Stimulated activated naive CD8-positive, alpha-beta T cell treated with anti-CD3 and anti-CD28 coated beads, Interleukin-15, Interleukin-2, amounts not matched to agents 100 U/mL and 50 U/mL, for 24 hours (primary cell): ENCODE results near the gene LRPPRC.
A peak's percentile ranks its signal among the peaks of the same experiment; 100 is the strongest.
"Not testable (repeated sequence)": the region's sequence is repeated elsewhere in the genome, so short reads cannot be mapped to it uniquely, and the experiment has no call there.

Experiments
- ATAC-seq: fragments of 150-1000 bp; cut with Tn5 transposase; one replicate; pipeline ENCODE4 v1.10.0; 2021
- DNase-seq: peaks from one replicate; pipeline ENCODE4 v3.0.0; 2021

Gene LRPPRC

GRCh38 chr2:43995733-43996533 is at the start of gene LRPPRC:
Gene LRPPRC (minus strand): TSS chr2:43995989. CDS start chr2:43995947, 42 bp downstream.
- ATAC-seq (peak; percentile 94), DNase-seq (peak; percentile 88)

DNA sequence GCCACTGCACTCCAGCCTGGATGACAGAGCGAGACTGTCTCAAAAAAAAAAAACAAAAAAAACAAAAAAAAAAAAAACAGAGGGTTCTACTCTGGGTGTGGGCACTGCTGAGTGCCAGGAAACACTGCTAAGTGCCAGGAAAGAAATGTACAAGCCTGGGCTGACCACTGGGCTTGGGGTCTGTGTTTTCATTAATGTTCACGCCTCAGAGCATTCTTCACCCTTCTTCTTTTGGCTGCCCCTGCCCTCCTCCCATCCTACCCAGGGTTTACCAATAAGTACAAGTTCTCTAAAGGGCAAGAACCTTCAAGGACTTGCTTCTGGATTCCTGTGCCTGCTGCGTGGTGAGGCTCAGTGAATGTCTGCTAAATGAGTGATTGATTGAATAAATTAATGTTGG is 49.3 kb upstream of the LRPPRC start:
- ATAC-seq (no peak), DNase-seq (no peak)

GRCh38 chr2:44044281-44044720 is 48.5 kb upstream of the LRPPRC start:
- ATAC-seq (peak; percentile 99), DNase-seq (peak; percentile 85)

- ATAC-seq, result no peak
- DNase-seq, result no peak
These were observed 44.6 kb upstream of the LRPPRC start for GRCh38 chr2:44040365-44040764.

DNA sequence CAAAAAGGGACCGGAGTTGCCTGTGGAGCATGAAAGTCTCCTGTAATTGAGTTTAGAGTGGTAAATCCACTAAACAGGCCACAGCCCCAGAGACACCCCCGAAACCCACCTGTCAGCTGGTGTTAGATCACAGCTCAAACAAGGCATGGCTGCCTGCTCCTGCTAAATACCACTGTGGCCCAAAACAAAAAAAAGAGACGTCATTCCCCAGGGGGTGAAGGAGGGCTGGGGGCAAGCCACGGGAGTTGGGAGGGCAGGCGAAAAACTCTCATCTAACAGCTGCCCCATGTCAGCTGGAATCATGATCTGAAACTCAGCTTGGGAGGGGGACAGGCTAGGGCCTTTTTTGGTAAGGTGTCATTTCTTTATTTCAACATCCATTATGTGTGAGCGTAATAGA is 42.5 kb upstream of the LRPPRC start:
- ATAC-seq (no peak), DNase-seq (no peak)

- no peak for DNase-seq
- no peak for ATAC-seq
These were observed 41.4 kb upstream of the LRPPRC start for GRCh38 chr2:44037221-44037620.

- DNase-seq (no peak), ATAC-seq (no peak)
These were observed 38.2 kb upstream of the LRPPRC start for GRCh38 chr2:44033947-44034346.

- not testable (repeated sequence) for ATAC-seq, DNase-seq
These were observed 31.3 kb upstream of the LRPPRC start for GRCh38 chr2:44027076-44027475.

- ATAC-seq (peak; percentile 52), DNase-seq (peak; percentile 59)
These were observed 20.5 kb upstream of the LRPPRC start for GRCh38 chr2:44016282-44016681.

- no peak for DNase-seq
- ATAC-seq, result no peak
These were observed 19.4 kb upstream of the LRPPRC start for GRCh38 chr2:44015239-44015638.

GRCh38 chr2:44013205-44013604 is 17.4 kb upstream of the LRPPRC start:
- ATAC-seq, DNase-seq: not testable (repeated sequence)

DNA sequence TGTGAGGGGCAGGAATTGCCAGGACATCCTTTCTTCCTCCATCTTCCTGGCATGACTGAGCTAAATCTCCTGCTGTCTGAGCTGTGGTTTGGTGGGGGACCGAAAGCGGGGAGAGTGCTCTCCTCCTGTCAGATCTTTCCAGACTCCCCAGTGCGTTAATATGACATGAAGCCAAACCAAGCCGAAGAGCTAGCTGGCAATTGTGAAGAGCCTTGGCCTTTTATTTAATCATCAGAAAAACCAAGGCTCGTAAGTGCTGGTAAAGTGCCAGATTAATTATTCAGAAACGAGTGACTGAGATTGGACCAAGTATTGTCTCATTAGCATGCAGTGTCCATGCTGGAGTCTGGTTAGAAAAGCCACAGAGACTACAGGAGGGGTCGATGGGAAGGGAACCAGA is 14.5 kb upstream of the LRPPRC start:
- no peak for DNase-seq
- no peak for ATAC-seq

DNA sequence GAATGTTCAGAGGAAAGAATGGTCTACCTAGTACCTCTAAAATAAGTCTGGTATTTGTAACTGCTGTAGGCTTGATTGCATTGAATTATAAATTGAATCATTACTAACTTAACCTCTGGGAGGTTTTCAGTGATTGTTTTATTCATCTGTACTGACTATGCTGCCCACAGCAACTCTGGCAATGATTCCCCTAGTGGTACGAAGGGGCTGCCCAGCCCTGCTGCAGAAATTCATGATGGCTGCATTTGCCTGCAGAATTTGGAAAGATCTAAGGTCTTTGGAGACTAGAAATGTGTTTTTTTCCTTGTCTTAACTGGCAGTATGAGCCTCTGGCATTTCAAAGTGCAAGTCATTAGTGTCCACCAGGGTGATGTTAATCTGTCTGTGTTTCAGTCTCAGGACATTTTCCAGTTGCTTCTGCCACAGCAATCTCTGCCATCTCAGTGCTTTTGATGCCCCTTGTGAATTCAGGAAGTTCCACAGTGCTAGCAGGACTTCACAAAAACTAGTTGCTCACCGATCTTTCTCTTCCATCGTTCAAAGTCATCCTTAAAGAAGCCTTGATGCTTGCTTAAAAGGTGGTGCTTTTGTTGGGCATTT is 13.4 kb upstream of the LRPPRC start:
- ATAC-seq (no peak), DNase-seq (no peak)

- ATAC-seq, result no peak
These were observed 10.1 kb upstream of the LRPPRC start for GRCh38 chr2:44005846-44006245.

DNA sequence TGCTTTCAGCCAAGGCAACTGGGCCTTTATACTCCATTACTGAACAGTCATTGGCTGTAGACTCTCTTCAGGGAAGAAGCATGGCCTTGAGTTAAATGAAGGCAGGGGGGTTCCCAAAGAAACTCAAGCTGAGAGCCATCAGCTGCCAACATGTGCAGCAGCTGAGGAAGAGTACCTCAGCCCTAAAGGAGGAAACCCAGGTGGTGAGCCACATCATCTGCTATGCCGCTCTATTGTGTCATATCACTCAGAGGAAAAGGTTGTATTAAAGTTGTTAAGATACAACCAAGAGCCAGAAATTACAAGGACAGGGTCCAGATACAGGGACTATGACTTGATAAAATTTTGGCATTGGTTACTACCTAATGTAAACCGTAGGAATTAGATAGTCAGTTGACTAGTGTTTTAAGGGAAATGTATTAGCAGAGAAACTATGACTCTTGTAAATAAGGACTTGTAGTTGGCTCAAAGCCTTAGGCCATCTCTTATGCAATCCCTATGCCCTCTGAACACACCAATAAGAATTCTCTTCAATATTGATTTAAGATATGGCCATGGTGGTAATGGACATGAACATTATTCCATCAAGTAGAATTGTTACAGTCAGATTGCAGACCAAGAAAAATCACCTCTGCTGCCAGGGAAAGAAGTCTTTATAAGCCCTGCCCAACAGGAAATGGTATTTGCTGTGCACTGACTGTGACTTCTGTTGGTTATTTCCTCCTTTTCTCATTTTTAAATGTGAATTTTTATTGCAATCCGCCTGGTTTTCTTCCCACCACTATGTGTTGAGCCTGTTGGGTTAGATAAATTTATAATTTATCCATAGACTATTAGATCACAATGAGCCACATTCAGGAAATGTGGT is 9.2 kb upstream of the LRPPRC start:
- no peak for ATAC-seq

More at GRCh38 chr2:44005846-44006245, 10.1 kb upstream of the LRPPRC start:
- no peak for DNase-seq

GRCh38 chr2:44001716-44002115 is 5.9 kb upstream of the LRPPRC start:
- ATAC-seq (no peak), DNase-seq (no peak)

More for the DNA sequence above, 9.2 kb upstream of the LRPPRC start:
- DNase-seq, result no peak

- ATAC-seq, result no peak
- DNase-seq, result no peak
These were observed 2.5 kb upstream of the LRPPRC start for GRCh38 chr2:43998263-43998662.

- ATAC-seq, result no peak
- no peak for DNase-seq
These were observed 2.4 kb downstream of the LRPPRC start for GRCh38 chr2:43993437-43993836.

DNA sequence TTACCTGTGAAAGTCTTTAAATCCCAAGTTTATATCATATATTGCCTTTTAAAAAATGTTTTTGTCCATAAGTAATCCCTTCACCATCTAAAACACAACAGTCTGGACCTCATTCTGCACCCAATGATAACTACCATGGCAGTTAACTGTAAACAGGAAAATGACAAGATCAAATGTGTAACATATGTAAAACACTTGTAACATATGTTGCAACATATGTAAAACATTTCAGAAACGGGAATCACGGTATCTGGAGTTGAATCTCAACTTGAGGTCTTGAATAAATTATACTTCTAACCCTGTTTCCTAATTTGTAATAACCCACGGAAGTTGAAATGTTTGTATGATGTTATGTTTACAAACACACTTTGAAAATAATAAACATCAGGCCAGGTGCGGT is 6.2 kb downstream of the LRPPRC start:
- ATAC-seq (no peak), DNase-seq (no peak)

GRCh38 chr2:43986600-43986999 is 9.2 kb downstream of the LRPPRC start:
- DNase-seq, result no peak

DNA sequence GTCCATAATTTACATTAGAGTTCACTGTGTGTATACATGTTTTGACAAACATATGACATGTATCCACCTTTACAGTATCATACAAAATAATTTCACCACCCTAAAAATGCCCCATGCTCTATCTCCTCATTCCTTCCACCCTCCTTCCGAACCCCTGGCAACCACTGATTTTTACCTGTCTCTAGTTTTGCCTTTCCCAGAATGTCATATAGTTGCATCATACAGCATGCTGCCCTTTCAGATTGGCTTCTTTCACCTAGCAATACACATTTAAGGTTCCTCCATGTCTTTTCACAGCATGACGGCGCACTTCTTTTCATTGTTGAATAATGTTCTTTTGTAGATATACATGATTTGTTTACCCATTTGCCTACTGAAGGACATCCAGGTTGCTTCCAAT is 10.4 kb downstream of the LRPPRC start:
- peak; percentile 36 for ATAC-seq
- DNase-seq, result no peak

More at GRCh38 chr2:43986600-43986999, 9.2 kb downstream of the LRPPRC start:
- no peak for ATAC-seq

DNA sequence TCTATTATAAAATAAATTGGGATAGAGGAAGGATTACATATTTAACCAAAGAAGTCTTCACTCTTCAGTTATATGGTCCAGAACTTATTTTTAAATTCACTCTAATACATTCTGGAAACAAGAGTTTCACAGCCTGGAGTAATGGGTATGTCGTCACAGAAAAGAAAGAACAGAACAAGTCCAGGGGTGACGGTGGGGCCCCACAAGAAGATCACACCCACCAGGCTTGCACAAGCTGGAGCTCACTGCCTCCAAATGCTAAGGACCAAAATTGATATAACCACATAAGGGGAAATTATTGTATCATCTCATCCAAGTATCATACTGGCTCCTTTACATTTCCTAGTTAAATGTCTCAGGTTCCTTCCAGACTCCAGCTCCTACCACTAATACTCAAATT is 11.3 kb downstream of the LRPPRC start:
- no peak for ATAC-seq
- DNase-seq, result no peak

DNA sequence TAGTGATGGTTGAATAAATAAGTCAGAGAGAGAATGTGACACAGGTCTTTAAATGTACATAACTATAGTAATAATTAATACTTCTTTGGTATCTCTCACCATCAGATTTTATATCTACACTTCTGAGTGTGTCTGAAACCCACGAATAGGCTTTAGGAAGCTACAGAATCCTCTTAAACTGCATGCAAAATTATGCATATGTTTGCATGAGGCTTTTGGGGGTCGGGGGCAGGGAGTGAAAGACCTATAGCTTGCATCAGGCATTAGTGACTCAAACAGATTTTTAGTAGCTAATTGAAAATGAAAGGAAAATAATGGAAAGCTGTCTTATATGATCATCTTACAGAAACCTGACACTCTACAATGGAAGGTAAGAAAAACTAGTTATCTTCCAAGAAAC is 14.9 kb downstream of the LRPPRC start:
- DNase-seq (no peak), ATAC-seq (no peak)
